GM12872 (cell line): Measurements from ENCODE around the gene SCCPDH.

Source experiments
- TF ChIP-seq, protein P1 (sequence below): IDR thresholded peaks from 3 replicates; pipeline ENCODE4 v1.5.1; 2011; ENCODE audit warnings: low read depth, mild to moderate bottlenecking, low read length, moderate library complexity; ENCODE audit not compliant: insufficient read depth

Gene SCCPDH

DNA sequence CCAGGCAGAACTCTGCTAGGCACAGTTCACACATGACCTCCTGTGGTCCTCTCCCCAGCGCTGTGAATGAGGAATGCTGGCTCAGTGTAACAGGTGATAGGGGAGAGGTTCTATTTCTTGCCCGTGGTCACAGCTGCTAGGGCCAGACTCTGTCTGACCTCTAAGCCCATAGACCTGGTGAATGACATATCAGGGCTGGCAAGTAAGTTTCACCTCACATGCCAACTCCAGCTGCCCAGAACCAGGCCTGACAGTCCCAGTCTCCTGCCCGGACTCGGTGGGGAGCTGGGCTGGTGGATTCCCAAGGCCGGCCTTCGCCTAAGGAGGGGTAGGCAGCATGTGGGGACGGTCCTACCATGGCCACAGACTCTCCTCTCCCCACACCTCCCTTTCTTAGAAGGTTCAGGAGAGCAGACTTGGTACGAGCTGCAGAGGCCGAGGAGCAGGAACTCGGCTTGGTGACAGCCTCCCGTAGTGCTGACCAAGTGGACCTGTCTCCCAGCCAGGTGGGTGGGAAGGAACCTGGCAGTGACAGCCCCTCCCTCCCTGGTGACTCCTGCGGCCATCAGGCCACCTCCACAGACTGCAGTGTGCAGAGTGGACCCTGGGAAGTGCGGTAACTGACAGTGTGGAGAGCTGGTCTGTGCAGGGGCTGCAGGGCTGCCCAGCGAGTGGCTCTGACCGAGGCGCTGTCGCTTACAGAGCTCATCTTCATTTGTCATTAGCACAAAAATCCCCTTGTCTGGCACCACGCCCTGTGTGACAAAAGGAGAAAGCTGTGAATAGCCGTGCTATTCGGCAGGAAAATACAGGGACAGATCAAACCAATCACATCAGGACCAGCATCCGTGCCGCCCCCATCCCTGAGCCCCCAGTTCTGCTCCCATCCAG, 74.6 kb downstream of the SCCPDH start:
- TF ChIP-seq, protein P1, sequence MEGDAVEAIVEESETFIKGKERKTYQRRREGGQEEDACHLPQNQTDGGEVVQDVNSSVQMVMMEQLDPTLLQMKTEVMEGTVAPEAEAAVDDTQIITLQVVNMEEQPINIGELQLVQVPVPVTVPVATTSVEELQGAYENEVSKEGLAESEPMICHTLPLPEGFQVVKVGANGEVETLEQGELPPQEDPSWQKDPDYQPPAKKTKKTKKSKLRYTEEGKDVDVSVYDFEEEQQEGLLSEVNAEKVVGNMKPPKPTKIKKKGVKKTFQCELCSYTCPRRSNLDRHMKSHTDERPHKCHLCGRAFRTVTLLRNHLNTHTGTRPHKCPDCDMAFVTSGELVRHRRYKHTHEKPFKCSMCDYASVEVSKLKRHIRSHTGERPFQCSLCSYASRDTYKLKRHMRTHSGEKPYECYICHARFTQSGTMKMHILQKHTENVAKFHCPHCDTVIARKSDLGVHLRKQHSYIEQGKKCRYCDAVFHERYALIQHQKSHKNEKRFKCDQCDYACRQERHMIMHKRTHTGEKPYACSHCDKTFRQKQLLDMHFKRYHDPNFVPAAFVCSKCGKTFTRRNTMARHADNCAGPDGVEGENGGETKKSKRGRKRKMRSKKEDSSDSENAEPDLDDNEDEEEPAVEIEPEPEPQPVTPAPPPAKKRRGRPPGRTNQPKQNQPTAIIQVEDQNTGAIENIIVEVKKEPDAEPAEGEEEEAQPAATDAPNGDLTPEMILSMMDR: no peak

DNA sequence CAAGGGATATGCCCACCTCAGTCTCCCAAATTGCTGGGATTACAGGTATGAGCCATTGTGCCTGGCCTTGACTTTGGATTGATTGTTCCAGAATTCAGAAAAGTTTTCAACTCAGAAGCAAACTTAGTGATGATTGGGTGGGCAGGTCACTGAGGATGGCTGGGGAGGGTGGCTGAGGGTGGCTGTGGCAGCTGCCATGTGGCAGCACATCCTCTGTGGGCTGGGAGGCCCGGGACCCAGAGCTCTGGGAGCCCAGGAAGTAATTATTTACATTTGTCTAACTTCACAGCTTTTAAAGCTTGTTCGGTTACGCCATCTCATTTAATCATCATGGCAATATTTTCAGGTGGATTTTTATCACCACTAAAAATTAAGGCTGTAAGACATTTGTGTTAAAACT, 76.1 kb downstream of the SCCPDH start:
- TF ChIP-seq, protein P1: no peak

DNA sequence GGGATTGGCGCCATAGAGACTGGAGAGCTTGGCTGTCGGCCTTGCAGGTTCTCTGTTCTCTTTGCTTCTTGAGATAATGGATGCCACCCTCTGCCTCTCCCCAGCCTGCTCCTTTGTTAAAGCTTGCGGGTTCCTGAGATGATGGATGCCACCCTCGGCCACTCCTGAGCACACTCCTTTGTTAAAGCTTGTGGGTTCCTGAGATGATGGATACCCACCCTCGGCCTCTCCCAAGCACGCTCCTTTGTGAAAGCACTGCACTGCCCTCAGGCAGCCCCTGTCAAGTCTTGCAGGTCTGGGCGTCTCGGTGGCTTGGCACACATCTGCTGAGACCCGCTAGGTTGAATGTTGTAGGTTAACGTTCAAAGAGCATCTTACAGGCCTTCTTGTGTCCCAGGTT, 76.5 kb downstream of the SCCPDH start:
- TF ChIP-seq, protein P1: no peak

DNA sequence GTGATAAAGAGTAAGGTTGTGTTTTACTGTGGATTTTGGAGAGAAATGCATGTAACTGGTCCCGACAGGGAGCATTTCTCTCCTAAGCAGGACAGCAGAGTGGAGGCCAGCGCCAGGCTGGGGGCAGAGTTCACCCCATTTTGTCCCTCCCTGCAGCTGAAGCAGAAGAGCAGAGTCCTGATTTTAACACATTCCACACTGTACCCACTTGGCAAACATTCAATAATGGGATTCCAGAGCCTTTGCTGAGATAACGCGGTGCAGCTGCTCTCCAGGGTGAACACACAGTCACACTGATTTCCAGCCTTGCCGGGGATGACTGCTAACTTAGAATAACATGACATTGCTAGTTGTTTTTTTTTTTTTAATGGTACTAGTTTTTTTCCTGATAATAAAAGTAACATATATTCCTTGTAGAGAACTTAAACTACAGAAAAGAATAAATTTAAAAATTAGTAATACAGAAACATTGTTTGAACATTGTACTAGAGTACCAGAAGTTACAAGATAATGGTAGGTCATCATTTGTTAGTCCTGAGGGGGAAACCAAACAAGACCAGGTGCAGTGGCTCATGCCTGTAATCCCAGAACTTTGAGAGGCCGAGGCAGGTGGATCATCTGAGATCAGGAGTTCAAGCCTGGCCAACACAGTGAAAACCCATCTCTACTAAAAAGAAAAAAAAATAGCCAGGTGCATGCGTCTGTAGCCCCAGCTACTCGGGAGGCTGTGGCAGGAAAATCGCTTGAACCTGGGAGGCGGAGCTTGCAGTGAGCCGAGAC, 77.2 kb downstream of the SCCPDH start:
- TF ChIP-seq, protein P1: no peak

DNA sequence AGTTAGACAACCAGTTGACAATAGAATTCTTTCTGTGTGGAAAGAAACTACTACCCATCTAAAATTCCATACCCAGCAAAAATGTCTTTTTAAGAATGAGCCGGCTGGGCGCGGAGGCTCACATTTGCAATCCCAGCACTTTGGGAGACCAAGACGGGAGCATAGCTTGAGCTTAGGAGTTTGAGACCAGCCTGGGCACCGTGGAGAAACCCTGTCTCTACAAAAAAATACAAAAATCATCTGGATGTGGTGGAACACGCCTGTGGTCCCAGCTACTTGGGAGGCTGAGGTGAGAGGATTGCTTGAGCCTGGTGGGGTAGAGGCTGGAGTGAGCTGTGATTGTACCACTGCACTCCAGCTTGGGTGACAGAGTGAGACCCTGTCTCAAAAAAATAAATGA, 79.2 kb downstream of the SCCPDH start:
- TF ChIP-seq, protein P1: no peak

DNA sequence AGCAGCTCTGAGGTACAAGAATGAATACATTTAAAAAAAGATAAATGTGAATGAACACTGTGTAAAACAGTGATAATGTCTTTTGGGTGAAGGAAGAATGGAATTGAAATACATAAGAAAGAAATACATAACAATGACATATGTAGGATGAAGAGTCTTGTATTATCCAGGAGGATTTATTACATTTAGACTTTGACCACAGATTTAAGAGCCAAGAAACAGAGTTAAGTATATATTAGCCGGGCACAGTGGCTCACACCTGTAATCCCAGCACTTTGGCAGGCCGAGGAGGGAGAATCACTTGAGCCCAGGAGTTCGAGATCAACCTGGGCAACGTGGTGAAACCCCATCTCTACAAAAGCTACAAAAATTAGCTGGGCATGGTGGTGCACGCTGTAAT, 79.7 kb downstream of the SCCPDH start:
- TF ChIP-seq, protein P1: no peak

DNA sequence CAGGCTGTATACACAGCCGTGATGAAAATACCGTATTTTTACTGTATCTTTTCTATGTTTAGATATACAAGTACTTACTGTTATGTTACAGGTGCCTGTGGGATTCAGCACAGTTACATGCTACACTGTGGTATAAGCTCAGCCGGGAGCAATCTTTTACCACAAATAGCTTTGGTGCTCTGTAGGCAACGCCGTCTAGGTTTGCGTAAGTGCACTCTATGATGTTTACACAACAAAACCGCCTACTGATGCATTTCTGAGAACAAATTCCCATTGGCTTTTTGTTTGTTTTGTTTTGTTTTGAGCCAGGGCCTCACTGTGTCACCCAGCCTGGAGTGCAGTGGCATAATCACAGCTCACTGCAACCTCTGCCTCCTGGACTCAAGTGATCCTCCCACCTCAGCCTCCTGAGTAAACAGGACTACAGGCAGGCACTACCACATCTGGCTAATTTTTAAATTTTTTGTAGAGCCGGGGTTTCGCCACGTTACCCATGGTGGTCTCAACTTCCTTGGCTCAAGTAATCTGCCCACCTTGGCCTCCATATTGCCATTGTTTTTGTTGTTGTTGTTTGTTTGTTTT, 81.0 kb downstream of the SCCPDH start:
- TF ChIP-seq, protein P1: no peak
